GM23338 (cell line): ENCODE measurements around the gene TLR3. TPM values are rescaled to one million over a fixed set of nuclear protein-coding genes. Genes with fewer than 3 reads are reported as not detected.

Experiments used
- ATAC-seq: fragments of 200-7000 bp; cut with Tn5 transposase; 3 replicates; pipeline ENCODE4 v1.9.1; 2020
- DNase-seq: peaks from one replicate; pipeline ENCODE4 v3.0.0-alpha.2; 2015; ENCODE audit warnings: low spot score
- H2AFZ ChIP-seq: fragments of 200-600 bp; sonication (generic); 2 replicates; pipeline ENCODE4 v1.8.0; 2016; ENCODE audit warnings: antibody characterized with exemption, mild to moderate bottlenecking, moderate library complexity
- H3F3A ChIP-seq: fragments of 200-600 bp; sonication (generic); replicated peaks from 2 replicates; pipeline ENCODE4 v1.8.0; 2017; ENCODE audit warnings: antibody characterized with exemption, mixed run types, low read depth
- H3K27ac ChIP-seq: fragments of 200-600 bp; sonication (generic); 2 replicates; pipeline ENCODE4 v1.6.1; 2016; ENCODE audit warnings: low read depth
- H3K27me3 ChIP-seq: fragments of 200-600 bp; sonication (generic); 2 replicates; pipeline ENCODE4 v1.8.0; 2016; ENCODE audit warnings: mild to moderate bottlenecking, mixed run types, moderate library complexity; ENCODE audit not compliant: insufficient read depth
- H3K36me3 ChIP-seq: fragments of 200-600 bp; sonication (generic); 2 replicates; pipeline ENCODE4 v1.8.0; 2016; ENCODE audit warnings: mild to moderate bottlenecking; ENCODE audit not compliant: insufficient read depth
- H3K4me1 ChIP-seq: fragments of 200-600 bp; sonication (generic); 2 replicates; pipeline ENCODE4 v1.8.0; 2016; ENCODE audit warnings: mild to moderate bottlenecking, moderate library complexity; ENCODE audit not compliant: insufficient read depth
- H3K4me2 ChIP-seq: fragments of 200-600 bp; sonication (generic); 2 replicates; pipeline ENCODE4 v1.7.1; 2017; ENCODE audit warnings: mixed run types
- H3K4me3 ChIP-seq: fragments of 200-600 bp; sonication (generic); 2 replicates; pipeline ENCODE4 v1.6.1; 2016; ENCODE audit warnings: mixed run types
- H3K79me2 ChIP-seq: fragments of 200-600 bp; sonication (generic); replicated peaks from 2 replicates; pipeline ENCODE4 v1.8.0; 2017; ENCODE audit warnings: mild to moderate bottlenecking; ENCODE audit not compliant: insufficient read depth
- H3K9me2 ChIP-seq: fragments of 200-600 bp; sonication (generic); 2 replicates; pipeline ENCODE4 v1.8.0; 2017; ENCODE audit not compliant: insufficient read depth
- H4K20me1 ChIP-seq: fragments of 200-600 bp; sonication (generic); replicated peaks from 2 replicates; pipeline ENCODE4 v1.8.0; 2017; ENCODE audit warnings: mild to moderate bottlenecking; ENCODE audit not compliant: insufficient read depth
- H3K27ac Mint-ChIP-seq: 2 replicates; pipeline ENCODE4 v1.8.0; 2020; ENCODE audit warnings: inconsistent platforms, mild to moderate bottlenecking, moderate library complexity, mixed read lengths
- H3K27me3 Mint-ChIP-seq: 3 replicates; pipeline ENCODE4 v1.8.0; 2022; ENCODE audit warnings: low read depth, mild to moderate bottlenecking, moderate library complexity, mixed read lengths, inconsistent platforms; ENCODE audit not compliant: insufficient read depth, poor library complexity
- H3K36me3 Mint-ChIP-seq: 3 replicates; pipeline ENCODE4 v1.8.0; 2021; ENCODE audit warnings: low read depth, mild to moderate bottlenecking, inconsistent platforms, moderate library complexity, mixed read lengths
- H3K4me1 Mint-ChIP-seq: 3 replicates; pipeline ENCODE4 v1.8.0; 2020; ENCODE audit warnings: mild to moderate bottlenecking, inconsistent platforms, mixed read lengths
- H3K4me3 Mint-ChIP-seq: 3 replicates; pipeline ENCODE4 v1.8.0; 2021; ENCODE audit warnings: moderate library complexity, mild to moderate bottlenecking, inconsistent platforms, mixed read lengths
- H3K9me3 Mint-ChIP-seq: 3 replicates; pipeline ENCODE4 v1.8.0; 2020; ENCODE audit warnings: moderate library complexity, mild to moderate bottlenecking, inconsistent platforms, mixed read lengths
- CREB1 ChIP-seq: fragments of 250-450 bp; sonication (Bioruptor Pico); IDR thresholded peaks from 2 replicates; pipeline ENCODE4 v1.5.0; 2020; ENCODE audit warnings: low read depth, mild to moderate bottlenecking, moderate library complexity
- EZH2 ChIP-seq: fragments of 200-600 bp; sonication (generic); IDR thresholded peaks from one replicate; pipeline ENCODE4 v1.8.0; 2017; ENCODE audit warnings: antibody characterized with exemption, mild to moderate bottlenecking, low read depth; ENCODE audit not compliant: unreplicated experiment
- EZH2phosphoT487 ChIP-seq: fragments of 200-600 bp; sonication (generic); IDR thresholded peaks from one replicate; pipeline ENCODE4 v1.8.1; 2018; ENCODE audit warnings: antibody characterized with exemption; ENCODE audit not compliant: unreplicated experiment
- JUNB ChIP-seq: IDR thresholded peaks from one replicate; pipeline ENCODE4 v1.6.1; 2016; ENCODE audit warnings: antibody characterized with exemption; ENCODE audit not compliant: unreplicated experiment
- NANOG ChIP-seq: IDR thresholded peaks from 2 replicates; pipeline ENCODE4 v1.6.1; 2016; ENCODE audit warnings: antibody characterized with exemption, borderline replicate concordance
- POLR2AphosphoS5 ChIP-seq: IDR thresholded peaks from 2 replicates; pipeline ENCODE4 v1.6.1; 2016; ENCODE audit warnings: antibody characterized with exemption, low read depth
- STAT1 ChIP-seq: IDR thresholded peaks from one replicate; pipeline ENCODE4 v1.6.1; 2016; ENCODE audit warnings: antibody characterized with exemption; ENCODE audit not compliant: unreplicated experiment
- ZNF114 ChIP-seq: fragments of 250-450 bp; sonication (Bioruptor Pico); IDR thresholded peaks from 2 replicates; pipeline ENCODE4 v1.5.0; 2020; ENCODE audit warnings: mild to moderate bottlenecking, moderate library complexity
- ZNF331 ChIP-seq: fragments of 250-450 bp; sonication (Bioruptor Pico); IDR thresholded peaks from 2 replicates; pipeline ENCODE4 v1.5.0; 2020; ENCODE audit warnings: low read depth, mild to moderate bottlenecking, moderate library complexity
- polyA plus RNA-seq: library from polyadenylated mRNA; unstranded; fragments of >200 nt; fragmentation: Nextera tagmentation; extraction: Ambion mirVana; gene quantifications from 2 replicates; pipeline ENCODE4 v1.2.1, GENCODE V29; 2016
- total RNA-seq: library from RNA; depleted of rRNA; stranded (reverse); fragments of >200 nt; shearing (Covaris generic); gene quantifications from 2 replicates; pipeline ENCODE4 v1.2.3, GENCODE V29; 2014
- TF ChIP-seq, protein P1 (sequence below): fragments of 250-450 bp; sonication (Bioruptor Pico); IDR thresholded peaks from 2 replicates; pipeline ENCODE4 v1.5.0; 2020; ENCODE audit warnings: mild to moderate bottlenecking, moderate library complexity
- TF ChIP-seq, protein P2 (sequence below), 2 experiments: fragments of 200-600 bp in 1 of 2; sonication (generic) in 1 of 2; conservative IDR thresholded peaks; 2 replicates each; pipeline versions ENCODE4 v1.5.1 to v1.6.1; 2016 to 2017; ENCODE audit warnings: antibody characterized with exemption in 2 of 2, low read depth in 2 of 2, mild to moderate bottlenecking in 2 of 2, moderate library complexity in 1 of 2
- TF ChIP-seq, protein P3 (sequence below): IDR thresholded peaks from 2 replicates; pipeline ENCODE4 v1.6.1; 2016; ENCODE audit warnings: antibody characterized with exemption
- TF ChIP-seq, protein P4 (sequence below): IDR thresholded peaks from one replicate; pipeline ENCODE4 v1.6.1; 2018; ENCODE audit warnings: antibody characterized with exemption; ENCODE audit not compliant: unreplicated experiment

Gene TLR3
- total and polyA plus RNA-seq, 2 experiments from 2014 or later: 0.32 to 0.38 TPM

DNA sequence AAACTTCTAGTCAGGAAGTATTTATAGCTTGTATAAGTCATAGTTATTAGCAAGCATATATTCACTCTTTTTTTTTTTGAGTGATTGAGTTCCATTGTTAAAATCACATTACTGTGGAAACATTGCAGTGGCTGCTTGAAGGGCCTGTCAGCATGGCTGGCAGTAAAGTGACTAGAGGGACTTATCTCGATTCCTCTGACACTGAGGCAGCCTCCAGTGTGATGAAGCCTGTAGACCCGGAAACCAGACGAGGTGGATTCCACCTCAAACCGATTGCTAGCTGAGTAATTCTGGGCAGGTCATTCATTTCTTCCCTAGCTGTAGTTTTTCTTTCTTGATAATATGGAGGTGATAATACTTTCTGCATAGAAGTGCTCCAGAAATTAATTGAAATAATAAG is 40.3 kb downstream of the TLR3 start:
- H4K20me1 ChIP-seq: no peaks in the 10 kb centered on the region
- 0 out of 2 replicates have a peak, but pooled peaks cover 9% of the 10 kb centered on the region for H3K79me2 ChIP-seq
- H3K36me3 ChIP-seq: no peaks in the 10 kb centered on the region
- Mint-ChIP-seq H3K4me3 (no peak overlapping the region), H3K36me3 (peaks cover 1% of the 10 kb centered on the region; the same call in 1 of the 3 replicates), H3K27ac (no peak overlapping the region), H3K4me1 (peaks cover 23% of the 10 kb centered on the region), H3K27me3 (peaks cover 19% of the 10 kb centered on the region), H3K9me3 (peaks cover 1% of the 10 kb centered on the region; the same call in 2 of the 3 replicates)
- H3K9me2 ChIP-seq: no peaks in the 10 kb centered on the region
- no peak overlapping the region for H3K4me2 ChIP-seq
- H2AFZ ChIP-seq: no peak overlapping the region
- ATAC-seq (no peak), DNase-seq (no peak)
- no peak overlapping the region for H3K27ac ChIP-seq
- H3F3A ChIP-seq: peaks cover 7% of the 10 kb centered on the region; the same call in 1 of the 2 replicates
- H3K27me3 ChIP-seq: peaks cover 20% of the 10 kb centered on the region
- TF ChIP-seq EZH2phosphoT487: no peak
- TF ChIP-seq NANOG: no peak
- TF ChIP-seq POLR2AphosphoS5: no peak
- TF ChIP-seq, protein P1, sequence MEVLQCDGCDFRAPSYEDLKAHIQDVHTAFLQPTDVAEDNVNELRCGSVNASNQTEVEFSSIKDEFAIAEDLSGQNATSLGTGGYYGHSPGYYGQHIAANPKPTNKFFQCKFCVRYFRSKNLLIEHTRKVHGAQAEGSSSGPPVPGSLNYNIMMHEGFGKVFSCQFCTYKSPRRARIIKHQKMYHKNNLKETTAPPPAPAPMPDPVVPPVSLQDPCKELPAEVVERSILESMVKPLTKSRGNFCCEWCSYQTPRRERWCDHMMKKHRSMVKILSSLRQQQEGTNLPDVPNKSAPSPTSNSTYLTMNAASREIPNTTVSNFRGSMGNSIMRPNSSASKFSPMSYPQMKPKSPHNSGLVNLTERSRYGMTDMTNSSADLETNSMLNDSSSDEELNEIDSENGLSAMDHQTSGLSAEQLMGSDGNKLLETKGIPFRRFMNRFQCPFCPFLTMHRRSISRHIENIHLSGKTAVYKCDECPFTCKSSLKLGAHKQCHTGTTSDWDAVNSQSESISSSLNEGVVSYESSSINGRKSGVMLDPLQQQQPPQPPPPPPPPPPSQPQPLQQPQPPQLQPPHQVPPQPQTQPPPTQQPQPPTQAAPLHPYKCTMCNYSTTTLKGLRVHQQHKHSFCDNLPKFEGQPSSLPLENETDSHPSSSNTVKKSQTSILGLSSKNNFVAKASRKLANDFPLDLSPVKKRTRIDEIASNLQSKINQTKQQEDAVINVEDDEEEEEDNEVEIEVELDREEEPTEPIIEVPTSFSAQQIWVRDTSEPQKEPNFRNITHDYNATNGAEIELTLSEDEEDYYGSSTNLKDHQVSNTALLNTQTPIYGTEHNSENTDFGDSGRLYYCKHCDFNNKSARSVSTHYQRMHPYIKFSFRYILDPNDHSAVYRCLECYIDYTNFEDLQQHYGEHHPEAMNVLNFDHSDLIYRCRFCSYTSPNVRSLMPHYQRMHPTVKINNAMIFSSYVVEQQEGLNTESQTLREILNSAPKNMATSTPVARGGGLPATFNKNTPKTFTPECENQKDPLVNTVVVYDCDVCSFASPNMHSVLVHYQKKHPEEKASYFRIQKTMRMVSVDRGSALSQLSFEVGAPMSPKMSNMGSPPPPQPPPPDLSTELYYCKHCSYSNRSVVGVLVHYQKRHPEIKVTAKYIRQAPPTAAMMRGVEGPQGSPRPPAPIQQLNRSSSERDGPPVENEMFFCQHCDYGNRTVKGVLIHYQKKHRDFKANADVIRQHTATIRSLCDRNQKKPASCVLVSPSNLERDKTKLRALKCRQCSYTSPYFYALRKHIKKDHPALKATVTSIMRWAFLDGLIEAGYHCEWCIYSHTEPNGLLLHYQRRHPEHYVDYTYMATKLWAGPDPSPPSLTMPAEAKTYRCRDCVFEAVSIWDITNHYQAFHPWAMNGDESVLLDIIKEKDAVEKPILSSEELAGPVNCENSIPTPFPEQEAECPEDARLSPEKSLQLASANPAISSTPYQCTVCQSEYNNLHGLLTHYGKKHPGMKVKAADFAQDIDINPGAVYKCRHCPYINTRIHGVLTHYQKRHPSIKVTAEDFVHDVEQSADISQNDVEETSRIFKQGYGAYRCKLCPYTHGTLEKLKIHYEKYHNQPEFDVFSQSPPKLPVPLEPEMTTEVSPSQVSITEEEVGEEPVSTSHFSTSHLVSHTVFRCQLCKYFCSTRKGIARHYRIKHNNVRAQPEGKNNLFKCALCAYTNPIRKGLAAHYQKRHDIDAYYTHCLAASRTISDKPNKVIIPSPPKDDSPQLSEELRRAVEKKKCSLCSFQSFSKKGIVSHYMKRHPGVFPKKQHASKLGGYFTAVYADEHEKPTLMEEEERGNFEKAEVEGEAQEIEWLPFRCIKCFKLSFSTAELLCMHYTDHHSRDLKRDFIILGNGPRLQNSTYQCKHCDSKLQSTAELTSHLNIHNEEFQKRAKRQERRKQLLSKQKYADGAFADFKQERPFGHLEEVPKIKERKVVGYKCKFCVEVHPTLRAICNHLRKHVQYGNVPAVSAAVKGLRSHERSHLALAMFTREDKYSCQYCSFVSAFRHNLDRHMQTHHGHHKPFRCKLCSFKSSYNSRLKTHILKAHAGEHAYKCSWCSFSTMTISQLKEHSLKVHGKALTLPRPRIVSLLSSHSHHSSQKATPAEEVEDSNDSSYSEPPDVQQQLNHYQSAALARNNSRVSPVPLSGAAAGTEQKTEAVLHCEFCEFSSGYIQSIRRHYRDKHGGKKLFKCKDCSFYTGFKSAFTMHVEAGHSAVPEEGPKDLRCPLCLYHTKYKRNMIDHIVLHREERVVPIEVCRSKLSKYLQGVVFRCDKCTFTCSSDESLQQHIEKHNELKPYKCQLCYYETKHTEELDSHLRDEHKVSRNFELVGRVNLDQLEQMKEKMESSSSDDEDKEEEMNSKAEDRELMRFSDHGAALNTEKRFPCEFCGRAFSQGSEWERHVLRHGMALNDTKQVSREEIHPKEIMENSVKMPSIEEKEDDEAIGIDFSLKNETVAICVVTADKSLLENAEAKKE (CRISPR knock-in tag): no peak
- TF ChIP-seq CREB1 (CRISPR knock-in tag): no peak
- TF ChIP-seq STAT1: no peak
- no peak for TF ChIP-seq ZNF331 (CRISPR knock-in tag)
- no peak for TF ChIP-seq ZNF114 (CRISPR knock-in tag)
- TF ChIP-seq, protein P2, sequence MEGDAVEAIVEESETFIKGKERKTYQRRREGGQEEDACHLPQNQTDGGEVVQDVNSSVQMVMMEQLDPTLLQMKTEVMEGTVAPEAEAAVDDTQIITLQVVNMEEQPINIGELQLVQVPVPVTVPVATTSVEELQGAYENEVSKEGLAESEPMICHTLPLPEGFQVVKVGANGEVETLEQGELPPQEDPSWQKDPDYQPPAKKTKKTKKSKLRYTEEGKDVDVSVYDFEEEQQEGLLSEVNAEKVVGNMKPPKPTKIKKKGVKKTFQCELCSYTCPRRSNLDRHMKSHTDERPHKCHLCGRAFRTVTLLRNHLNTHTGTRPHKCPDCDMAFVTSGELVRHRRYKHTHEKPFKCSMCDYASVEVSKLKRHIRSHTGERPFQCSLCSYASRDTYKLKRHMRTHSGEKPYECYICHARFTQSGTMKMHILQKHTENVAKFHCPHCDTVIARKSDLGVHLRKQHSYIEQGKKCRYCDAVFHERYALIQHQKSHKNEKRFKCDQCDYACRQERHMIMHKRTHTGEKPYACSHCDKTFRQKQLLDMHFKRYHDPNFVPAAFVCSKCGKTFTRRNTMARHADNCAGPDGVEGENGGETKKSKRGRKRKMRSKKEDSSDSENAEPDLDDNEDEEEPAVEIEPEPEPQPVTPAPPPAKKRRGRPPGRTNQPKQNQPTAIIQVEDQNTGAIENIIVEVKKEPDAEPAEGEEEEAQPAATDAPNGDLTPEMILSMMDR (conservative IDR thresholded peaks at IDR 0.05; ENCODE audit: low read depth in 2 of 2): no peak
- TF ChIP-seq EZH2: no peak
- no peak for TF ChIP-seq JUNB
- TF ChIP-seq, protein P3, sequence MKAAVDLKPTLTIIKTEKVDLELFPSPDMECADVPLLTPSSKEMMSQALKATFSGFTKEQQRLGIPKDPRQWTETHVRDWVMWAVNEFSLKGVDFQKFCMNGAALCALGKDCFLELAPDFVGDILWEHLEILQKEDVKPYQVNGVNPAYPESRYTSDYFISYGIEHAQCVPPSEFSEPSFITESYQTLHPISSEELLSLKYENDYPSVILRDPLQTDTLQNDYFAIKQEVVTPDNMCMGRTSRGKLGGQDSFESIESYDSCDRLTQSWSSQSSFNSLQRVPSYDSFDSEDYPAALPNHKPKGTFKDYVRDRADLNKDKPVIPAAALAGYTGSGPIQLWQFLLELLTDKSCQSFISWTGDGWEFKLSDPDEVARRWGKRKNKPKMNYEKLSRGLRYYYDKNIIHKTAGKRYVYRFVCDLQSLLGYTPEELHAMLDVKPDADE: no peak
- TF ChIP-seq, protein P4, sequence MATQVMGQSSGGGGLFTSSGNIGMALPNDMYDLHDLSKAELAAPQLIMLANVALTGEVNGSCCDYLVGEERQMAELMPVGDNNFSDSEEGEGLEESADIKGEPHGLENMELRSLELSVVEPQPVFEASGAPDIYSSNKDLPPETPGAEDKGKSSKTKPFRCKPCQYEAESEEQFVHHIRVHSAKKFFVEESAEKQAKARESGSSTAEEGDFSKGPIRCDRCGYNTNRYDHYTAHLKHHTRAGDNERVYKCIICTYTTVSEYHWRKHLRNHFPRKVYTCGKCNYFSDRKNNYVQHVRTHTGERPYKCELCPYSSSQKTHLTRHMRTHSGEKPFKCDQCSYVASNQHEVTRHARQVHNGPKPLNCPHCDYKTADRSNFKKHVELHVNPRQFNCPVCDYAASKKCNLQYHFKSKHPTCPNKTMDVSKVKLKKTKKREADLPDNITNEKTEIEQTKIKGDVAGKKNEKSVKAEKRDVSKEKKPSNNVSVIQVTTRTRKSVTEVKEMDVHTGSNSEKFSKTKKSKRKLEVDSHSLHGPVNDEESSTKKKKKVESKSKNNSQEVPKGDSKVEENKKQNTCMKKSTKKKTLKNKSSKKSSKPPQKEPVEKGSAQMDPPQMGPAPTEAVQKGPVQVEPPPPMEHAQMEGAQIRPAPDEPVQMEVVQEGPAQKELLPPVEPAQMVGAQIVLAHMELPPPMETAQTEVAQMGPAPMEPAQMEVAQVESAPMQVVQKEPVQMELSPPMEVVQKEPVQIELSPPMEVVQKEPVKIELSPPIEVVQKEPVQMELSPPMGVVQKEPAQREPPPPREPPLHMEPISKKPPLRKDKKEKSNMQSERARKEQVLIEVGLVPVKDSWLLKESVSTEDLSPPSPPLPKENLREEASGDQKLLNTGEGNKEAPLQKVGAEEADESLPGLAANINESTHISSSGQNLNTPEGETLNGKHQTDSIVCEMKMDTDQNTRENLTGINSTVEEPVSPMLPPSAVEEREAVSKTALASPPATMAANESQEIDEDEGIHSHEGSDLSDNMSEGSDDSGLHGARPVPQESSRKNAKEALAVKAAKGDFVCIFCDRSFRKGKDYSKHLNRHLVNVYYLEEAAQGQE: no peak
- peaks cover 16% of the 10 kb centered on the region for H3K4me1 ChIP-seq
- no peak overlapping the region for H3K4me3 ChIP-seq
